HepG2 (cell line): Measurements from ENCODE around the gene ODAD4. TPM values are rescaled to one million over a fixed set of nuclear protein-coding genes. Genes with fewer than 3 reads are reported as not detected.

ENCODE experiments used
- AHDC1 ChIP-seq: sonication (generic); formaldehyde crosslinking; IDR thresholded peaks from 2 replicates; pipeline ENCODE4 v1.5.1; 2020; ENCODE audit warnings: mild to moderate bottlenecking, missing genetic modification reagents, borderline replicate concordance
- BCL6 ChIP-seq: IDR thresholded peaks from 2 replicates; pipeline ENCODE4 v1.6.1; 2016; ENCODE audit warnings: missing genetic modification reagents, missing compliant biosample characterization
- DNMT1 ChIP-seq: sonication (generic); formaldehyde crosslinking; IDR thresholded peaks from 2 replicates; pipeline ENCODE4 v1.5.1; 2020; ENCODE audit warnings: mild to moderate bottlenecking, missing genetic modification reagents
- ETV5 ChIP-seq: IDR thresholded peaks from 2 replicates; pipeline ENCODE4 v1.6.1; 2018; ENCODE audit warnings: missing biosample characterization, missing genetic modification reagents, inconsistent platforms, borderline replicate concordance
- FOXM1 ChIP-seq: sonication (generic); formaldehyde crosslinking; IDR thresholded peaks from 2 replicates; pipeline ENCODE4 v1.5.0; 2020; ENCODE audit warnings: missing genetic modification reagents
- KLF12 ChIP-seq: sonication (generic); formaldehyde crosslinking; IDR thresholded peaks from 2 replicates; pipeline ENCODE4 v1.4.0; 2020; ENCODE audit warnings: missing genetic modification reagents, borderline replicate concordance
- NFYC ChIP-seq: IDR thresholded peaks from 2 replicates; pipeline ENCODE4 v1.6.1; 2016; ENCODE audit warnings: missing genetic modification reagents, missing compliant biosample characterization
- NRL ChIP-seq: sonication (generic); formaldehyde crosslinking; IDR thresholded peaks from 2 replicates; pipeline ENCODE4 v1.5.0; 2020; ENCODE audit warnings: missing genetic modification reagents, mild to moderate bottlenecking, moderate library complexity, borderline replicate concordance
- ONECUT2 ChIP-seq: sonication (generic); formaldehyde crosslinking; IDR thresholded peaks from 2 replicates; pipeline ENCODE4 v1.4.0; 2020; ENCODE audit warnings: missing genetic modification reagents
- RFX1 ChIP-seq: fragments of 450-650 bp; IDR thresholded peaks from 2 replicates; pipeline ENCODE4 v1.6.1; 2017
- RFX5 ChIP-seq: IDR thresholded peaks from 2 replicates; pipeline ENCODE4 v1.6.1; 2011; ENCODE audit warnings: low read depth, low read length, improper control_type of control experiment
- SSRP1 ChIP-seq: IDR thresholded peaks from 2 replicates; pipeline ENCODE4 v1.6.1; 2016; ENCODE audit warnings: control low read depth
- THAP8 ChIP-seq: sonication (generic); formaldehyde crosslinking; IDR thresholded peaks from 2 replicates; pipeline ENCODE4 v1.5.1; 2020; ENCODE audit warnings: missing genetic modification reagents, mild to moderate bottlenecking, borderline replicate concordance
- ZNF564 ChIP-seq: sonication (generic); formaldehyde crosslinking; IDR thresholded peaks from 2 replicates; pipeline ENCODE4 v1.8.1; 2023; ENCODE audit warnings: mild to moderate bottlenecking, missing genetic modification reagents
- ZNF709 ChIP-seq: sonication (generic); formaldehyde crosslinking; IDR thresholded peaks from 2 replicates; pipeline ENCODE4 v1.5.0; 2020; ENCODE audit warnings: mild to moderate bottlenecking, missing genetic modification reagents
- ZSCAN12 ChIP-seq: sonication (generic); formaldehyde crosslinking; IDR thresholded peaks from 2 replicates; pipeline ENCODE4 v1.9.0; 2021; ENCODE audit warnings: mild to moderate bottlenecking, missing genetic modification reagents
- polyA plus RNA-seq, 8 experiments: library from polyadenylated mRNA; depleted of rRNA in 3 of 8; stranded (reverse) in 7 of 8; unstranded in 1 of 8; fragments of >200 nt; fragmentation: Illumina TruSeq in 4 of 8; extraction: Trizol in 4 of 8; gene quantifications; 2 replicates each; pipeline versions ENCODE4 v1.2.1 to v1.2.3, GENCODE V29; 2011 to 2016; ENCODE audit warnings: low read depth in 4 of 8, missing spikeins in 1 of 8, mixed read lengths in 1 of 8; ENCODE audit not compliant: insufficient read depth in 1 of 8
- total RNA-seq, 5 experiments: library from RNA; depleted of rRNA; stranded (reverse); fragments of >200 nt; fragmentation: Illumina TruSeq; extraction: Trizol; gene quantifications; 2 replicates each; pipeline ENCODE4 v1.2.3, GENCODE V29; 2016; ENCODE audit warnings: low read depth in 1 of 5
- TF ChIP-seq, protein P1 (sequence below): sonication (generic); formaldehyde crosslinking; IDR thresholded peaks from 2 replicates; pipeline ENCODE4 v1.5.0; 2020; ENCODE audit warnings: missing genetic modification reagents
- TF ChIP-seq, protein P2 (sequence below): sonication (generic); formaldehyde crosslinking; IDR thresholded peaks from 2 replicates; pipeline ENCODE4 v1.4.0; 2020; ENCODE audit warnings: missing genetic modification reagents

ODAD4 gene
- total and polyA plus RNA-seq, 2 of the 13 experiments (the other 11 are each of a cell fraction or from before 2014, with no cell fraction given) = 0.48 to 0.53 TPM

DNA sequence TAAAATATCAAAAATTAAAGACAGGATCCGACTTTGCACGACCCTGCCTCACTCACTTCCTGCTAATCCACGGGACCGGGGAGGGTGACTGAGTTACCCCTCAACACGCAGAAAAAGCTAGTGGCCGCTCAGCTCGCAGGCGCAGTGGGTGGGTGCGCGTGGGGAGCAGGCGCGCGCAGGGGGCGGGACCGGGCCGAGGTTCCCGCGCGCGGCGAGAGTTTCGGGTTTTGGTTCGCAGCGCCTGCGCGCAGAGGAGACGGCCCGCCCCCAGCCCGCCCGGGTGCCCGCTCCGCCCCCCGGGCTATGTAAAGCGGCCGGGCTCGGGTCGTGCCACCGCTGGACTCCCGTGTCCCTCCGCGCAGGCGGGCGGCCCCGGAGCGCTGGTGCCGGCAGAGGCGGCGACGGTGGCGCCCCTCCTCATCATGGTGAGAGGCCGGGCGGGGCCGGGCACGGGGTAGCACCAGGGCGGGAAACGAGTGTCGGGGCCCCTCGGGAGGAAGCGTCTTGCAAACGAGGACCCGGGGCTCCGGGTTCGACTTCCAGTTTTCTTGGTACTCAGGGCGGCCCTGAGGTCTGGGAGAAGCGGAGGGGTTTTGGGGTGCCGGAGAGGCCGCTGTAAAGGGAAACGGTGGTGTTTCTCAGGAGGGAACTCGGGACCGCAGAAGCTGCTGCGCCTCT is 36.2 kb downstream of the ODAD4 start, which contains the start of gene CNP (continued):
- TF ChIP-seq NRL (CRISPR knock-in tag) (no peak; the same call in 1 of the 2 replicates), SSRP1 (no peak; the same call in 1 of the 2 replicates), ZNF709 (peak; percentile 82; the same call in 1 of the 2 replicates), DNMT1 (CRISPR knock-in tag) (no peak), RFX1 (no peak), KLF12 (peak; percentile 70; the same call in 1 of the 2 replicates), FOXM1 (CRISPR knock-in tag) (no peak), ZNF564 (CRISPR knock-in tag) (peak; percentile 78), NFYC (0 out of 2 replicates have a peak, but pooled peaks have one; percentile 23), BCL6 (CRISPR knock-in tag) (peak; percentile 49; the same call in 1 of the 2 replicates), ZSCAN12 (CRISPR knock-in tag) (peak; percentile 18; the same call in 1 of the 2 replicates), THAP8 (CRISPR knock-in tag) (no peak), ONECUT2 (CRISPR knock-in tag) (no peak), RFX5 (0 out of 2 replicates have a peak, but pooled peaks have one; percentile 6), AHDC1 (CRISPR knock-in tag) (0 out of 2 replicates have a peak, but pooled peaks have one; percentile 34), ETV5 (peak; percentile 51; the same call in 1 of the 2 replicates)
- TF ChIP-seq, protein P1, sequence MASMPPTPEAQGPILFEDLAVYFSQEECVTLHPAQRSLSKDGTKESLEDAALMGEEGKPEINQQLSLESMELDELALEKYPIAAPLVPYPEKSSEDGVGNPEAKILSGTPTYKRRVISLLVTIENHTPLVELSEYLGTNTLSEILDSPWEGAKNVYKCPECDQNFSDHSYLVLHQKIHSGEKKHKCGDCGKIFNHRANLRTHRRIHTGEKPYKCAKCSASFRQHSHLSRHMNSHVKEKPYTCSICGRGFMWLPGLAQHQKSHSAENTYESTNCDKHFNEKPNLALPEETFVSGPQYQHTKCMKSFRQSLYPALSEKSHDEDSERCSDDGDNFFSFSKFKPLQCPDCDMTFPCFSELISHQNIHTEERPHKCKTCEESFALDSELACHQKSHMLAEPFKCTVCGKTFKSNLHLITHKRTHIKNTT (CRISPR knock-in tag) = no peak
- TF ChIP-seq, protein P2, sequence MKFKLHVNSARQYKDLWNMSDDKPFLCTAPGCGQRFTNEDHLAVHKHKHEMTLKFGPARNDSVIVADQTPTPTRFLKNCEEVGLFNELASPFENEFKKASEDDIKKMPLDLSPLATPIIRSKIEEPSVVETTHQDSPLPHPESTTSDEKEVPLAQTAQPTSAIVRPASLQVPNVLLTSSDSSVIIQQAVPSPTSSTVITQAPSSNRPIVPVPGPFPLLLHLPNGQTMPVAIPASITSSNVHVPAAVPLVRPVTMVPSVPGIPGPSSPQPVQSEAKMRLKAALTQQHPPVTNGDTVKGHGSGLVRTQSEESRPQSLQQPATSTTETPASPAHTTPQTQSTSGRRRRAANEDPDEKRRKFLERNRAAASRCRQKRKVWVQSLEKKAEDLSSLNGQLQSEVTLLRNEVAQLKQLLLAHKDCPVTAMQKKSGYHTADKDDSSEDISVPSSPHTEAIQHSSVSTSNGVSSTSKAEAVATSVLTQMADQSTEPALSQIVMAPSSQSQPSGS = peak; percentile 46
